ENCODE results near the gene RNF212B. TPM values are rescaled to one million over a fixed set of nuclear protein-coding genes. Genes with fewer than 3 reads are reported as not detected.

The RNF212B gene
- total RNA-seq, 1 donor from 2014 or later: not detected

DNA sequence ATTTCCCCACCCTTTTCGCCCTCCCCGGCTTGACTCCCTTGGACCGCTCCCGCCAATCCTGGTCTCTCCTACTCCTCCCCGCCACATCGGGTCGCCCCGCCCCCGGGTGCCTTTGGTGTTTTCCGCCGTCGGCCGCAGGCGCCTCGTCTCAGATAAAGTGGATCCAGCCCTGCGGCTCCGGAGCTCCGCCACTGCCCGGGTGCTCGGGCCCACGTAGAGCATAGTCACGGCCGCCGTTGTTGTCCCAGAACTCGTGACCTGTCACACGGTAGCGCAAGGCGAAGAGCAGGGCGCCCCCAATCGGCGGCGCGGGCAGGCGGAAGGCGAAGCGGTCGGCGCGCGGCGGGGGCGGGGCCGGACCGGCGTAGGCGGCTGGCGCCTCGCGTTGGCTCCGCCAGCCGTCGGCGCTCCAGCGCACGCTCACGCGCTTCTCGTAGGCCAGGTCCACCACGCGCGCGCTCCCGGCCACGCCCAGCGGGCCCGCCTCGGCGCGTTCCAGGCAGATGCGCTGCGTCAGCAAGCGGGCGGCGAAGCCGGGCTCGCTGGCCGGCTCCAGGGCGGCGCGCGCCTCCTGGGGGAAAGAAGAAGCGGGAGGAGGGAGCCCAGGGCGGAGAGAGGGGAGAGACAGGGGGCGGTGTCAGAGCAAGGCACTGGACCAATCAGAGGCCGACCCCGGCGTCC is 63.7 kb downstream of the RNF212B start:
- peak; percentile 87 for DNase-seq (ENCODE audit: low read depth)
- Histone ChIP-seq H3K4me3 (ENCODE audit: low read depth, low read length) (peak overlapping the region; percentile 63), H3K36me3 (ENCODE audit: control insufficient read depth, insufficient read depth, low read length) (no peaks in the 10 kb centered on the region), H3K27me3 (ENCODE audit: control insufficient read depth, insufficient read depth, low read length) (no peaks in the 10 kb centered on the region)
- TF ChIP-seq, protein P1, sequence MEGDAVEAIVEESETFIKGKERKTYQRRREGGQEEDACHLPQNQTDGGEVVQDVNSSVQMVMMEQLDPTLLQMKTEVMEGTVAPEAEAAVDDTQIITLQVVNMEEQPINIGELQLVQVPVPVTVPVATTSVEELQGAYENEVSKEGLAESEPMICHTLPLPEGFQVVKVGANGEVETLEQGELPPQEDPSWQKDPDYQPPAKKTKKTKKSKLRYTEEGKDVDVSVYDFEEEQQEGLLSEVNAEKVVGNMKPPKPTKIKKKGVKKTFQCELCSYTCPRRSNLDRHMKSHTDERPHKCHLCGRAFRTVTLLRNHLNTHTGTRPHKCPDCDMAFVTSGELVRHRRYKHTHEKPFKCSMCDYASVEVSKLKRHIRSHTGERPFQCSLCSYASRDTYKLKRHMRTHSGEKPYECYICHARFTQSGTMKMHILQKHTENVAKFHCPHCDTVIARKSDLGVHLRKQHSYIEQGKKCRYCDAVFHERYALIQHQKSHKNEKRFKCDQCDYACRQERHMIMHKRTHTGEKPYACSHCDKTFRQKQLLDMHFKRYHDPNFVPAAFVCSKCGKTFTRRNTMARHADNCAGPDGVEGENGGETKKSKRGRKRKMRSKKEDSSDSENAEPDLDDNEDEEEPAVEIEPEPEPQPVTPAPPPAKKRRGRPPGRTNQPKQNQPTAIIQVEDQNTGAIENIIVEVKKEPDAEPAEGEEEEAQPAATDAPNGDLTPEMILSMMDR (IDR thresholded peaks at IDR 0.05; ENCODE audit: insufficient read depth, low read length, poor library complexity, severe bottlenecking): peak; percentile 70

- Histone ChIP-seq H3K27me3 (ENCODE audit: control insufficient read depth, insufficient read depth, low read length) (no peaks in the 10 kb centered on the region), H3K36me3 (ENCODE audit: control insufficient read depth, insufficient read depth, low read length) (no peaks in the 10 kb centered on the region), H3K4me3 (ENCODE audit: low read depth, low read length) (peak overlapping the region; percentile 63)
- no peak for DNase-seq (ENCODE audit: low read depth)
- TF ChIP-seq, protein P1 (IDR thresholded peaks at IDR 0.05; ENCODE audit: insufficient read depth, low read length, poor library complexity, severe bottlenecking): no peak
These were observed 64.2 kb downstream of the RNF212B start for GRCh38 chr14:23301969-23302289.

GRCh38 chr14:23302290-23303225 is 64.8 kb downstream of the RNF212B start, which contains the start of gene PPP1R3E:
Gene PPP1R3E, minus strand, starts transcription at chr14:23302859. Its CDS starts 283 bp downstream, at chr14:23302576.
- no peaks in the 10 kb centered on the region for H3K27me3 ChIP-seq (ENCODE audit: control insufficient read depth, insufficient read depth, low read length)
- peak within 1 kb of the TSS; percentile 63 for H3K4me3 ChIP-seq (ENCODE audit: low read depth, low read length)
- H3K36me3 ChIP-seq (ENCODE audit: control insufficient read depth, insufficient read depth, low read length): no peaks in the 10 kb centered on the region
- TF ChIP-seq, protein P1 (IDR thresholded peaks at IDR 0.05; ENCODE audit: insufficient read depth, low read length, poor library complexity, severe bottlenecking): no peak
- no peak for DNase-seq (ENCODE audit: low read depth)

DNA sequence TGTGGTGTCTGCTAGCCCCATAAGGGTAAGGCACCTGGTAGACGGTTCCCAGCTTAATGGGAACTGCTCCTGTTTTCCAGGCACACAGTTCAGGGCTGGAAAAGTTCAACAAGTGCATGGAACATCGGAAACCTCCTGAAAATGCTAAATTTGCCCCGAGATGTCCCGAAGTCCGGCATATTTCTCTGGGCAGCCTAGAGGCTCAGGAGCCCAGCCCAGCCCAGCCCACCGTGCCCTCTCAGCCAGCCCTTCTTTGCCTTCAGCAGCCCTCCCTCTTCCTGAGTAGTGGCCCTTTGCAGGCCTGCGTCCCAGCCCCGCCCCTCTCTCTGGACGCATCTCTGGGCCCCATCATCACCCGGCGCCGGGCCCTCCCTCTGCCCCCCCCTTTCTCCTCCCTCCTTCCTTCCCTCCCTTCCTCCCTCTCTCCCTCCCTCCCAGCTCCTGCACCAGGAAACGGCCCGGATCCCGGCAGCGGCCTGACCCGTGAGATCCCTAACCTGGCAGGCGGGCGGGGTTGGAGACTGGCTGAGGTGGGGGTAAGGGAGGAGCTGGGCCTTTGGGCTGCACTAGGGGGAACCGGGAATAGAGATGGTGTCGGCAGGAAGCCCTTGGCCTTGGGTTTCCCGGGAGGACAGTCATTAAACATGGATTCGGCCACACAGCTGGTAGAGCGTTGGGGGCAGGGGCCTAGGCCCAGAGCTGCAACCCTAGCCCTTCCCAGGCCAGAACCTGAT is 68.8 kb downstream of the RNF212B start, which contains the start of gene BCL2L2:
BCL2L2 (plus strand) TSS at position 422 of the 734 bp plus-strand sequence. CDS start 935 bp downstream, outside the sequence.
- DNase-seq (ENCODE audit: low read depth): no peak
- H3K4me3 ChIP-seq (ENCODE audit: low read depth, low read length): peak within 1 kb of the TSS; percentile 80
- H3K27me3 ChIP-seq (ENCODE audit: control insufficient read depth, insufficient read depth, low read length): no peaks in the 10 kb centered on the region

GRCh38 chr14:23307146-23307530 is 69.4 kb downstream of the RNF212B start:
- DNase-seq (ENCODE audit: low read depth): no peak
- TF ChIP-seq, protein P1 (IDR thresholded peaks at IDR 0.05; ENCODE audit: insufficient read depth, low read length, poor library complexity, severe bottlenecking): no peak
- Histone ChIP-seq H3K4me3 (ENCODE audit: low read depth, low read length) (peak overlapping the region; percentile 80), H3K27me3 (ENCODE audit: control insufficient read depth, insufficient read depth, low read length) (no peaks in the 10 kb centered on the region), H3K36me3 (ENCODE audit: control insufficient read depth, insufficient read depth, low read length) (no peaks in the 10 kb centered on the region)

More for the DNA sequence above, 68.8 kb downstream of the RNF212B start, which contains the start of gene BCL2L2:
- H3K36me3 ChIP-seq (ENCODE audit: control insufficient read depth, insufficient read depth, low read length): no peaks in the 10 kb centered on the region
- TF ChIP-seq, protein P1 (IDR thresholded peaks at IDR 0.05; ENCODE audit: insufficient read depth, low read length, poor library complexity, severe bottlenecking): no peak
